Stimulated activated CD4-positive, alpha-beta T cell treated with anti-CD3 and anti-CD28 coated beads, TNF-alpha, amount 100 ng/mL, for 4 hours (primary cell): ENCODE measurements around the gene KIFC3.
"Not testable (repeated sequence)": the region's sequence is repeated elsewhere in the genome, so short reads cannot be mapped to it uniquely, and the experiment has no call there.

Source experiments
- DNase-seq, 3 experiments: peaks; one replicate each; pipeline ENCODE4 v3.0.0-alpha.2; 2020; ENCODE audit warnings: low read depth in 3 of 3

KIFC3 gene

GRCh38 chr16:57786632-57787518, 15.4 kb downstream of the KIFC3 start:
- no peak for DNase-seq

GRCh38 chr16:57785924-57786323, 16.4 kb downstream of the KIFC3 start:
- no peak for DNase-seq

- DNase-seq, result no peak
Measured at GRCh38 chr16:57785385-57785784, 16.9 kb downstream of the KIFC3 start.

- DNase-seq, result no peak
Measured at GRCh38 chr16:57784334-57784733, 18.0 kb downstream of the KIFC3 start.

- DNase-seq, result no peak
Measured at GRCh38 chr16:57783883-57784282, 18.4 kb downstream of the KIFC3 start.

GRCh38 chr16:57783116-57783515, 19.2 kb downstream of the KIFC3 start:
- no peak for DNase-seq

GRCh38 chr16:57782607-57783055, 19.7 kb downstream of the KIFC3 start:
- not testable (repeated sequence) for DNase-seq

- no peak for DNase-seq
Measured at GRCh38 chr16:57781741-57782606, 20.3 kb downstream of the KIFC3 start.

GRCh38 chr16:57781349-57781740, 20.9 kb downstream of the KIFC3 start:
- DNase-seq, result no peak

GRCh38 chr16:57779836-57780235, 22.5 kb downstream of the KIFC3 start:
- not testable (repeated sequence) for DNase-seq

GRCh38 chr16:57778658-57779057, 23.6 kb downstream of the KIFC3 start:
- no peak for DNase-seq

- DNase-seq, result no peak
Measured at GRCh38 chr16:57775661-57776469, 26.4 kb downstream of the KIFC3 start.

GRCh38 chr16:57774705-57775285, 27.5 kb downstream of the KIFC3 start:
- no peak for DNase-seq

- no peak for DNase-seq
Measured at GRCh38 chr16:57773655-57774295, 28.5 kb downstream of the KIFC3 start.

- no peak for DNase-seq
Measured at GRCh38 chr16:57773019-57773418, 29.3 kb downstream of the KIFC3 start.

- no peak for DNase-seq
Measured at GRCh38 chr16:57771141-57771785, 31.0 kb downstream of the KIFC3 start.

GRCh38 chr16:57770361-57770760, 31.9 kb downstream of the KIFC3 start:
- no peak for DNase-seq

GRCh38 chr16:57769541-57770145, 32.6 kb downstream of the KIFC3 start:
- DNase-seq, result no peak

- DNase-seq, result no peak
Measured at GRCh38 chr16:57766714-57767348, 35.5 kb downstream of the KIFC3 start.
